GM12873 (cell line): ENCODE measurements around the gene DUXB.

Experiments used
- TF ChIP-seq, protein P1 (sequence below): IDR thresholded peaks from 2 replicates; pipeline ENCODE4 v1.5.1; 2012; ENCODE audit warnings: low read depth, mild to moderate bottlenecking, moderate library complexity, low read length, control low read depth; ENCODE audit not compliant: insufficient read depth; ENCODE audit errors: missing control alignments

The DUXB gene

DNA sequence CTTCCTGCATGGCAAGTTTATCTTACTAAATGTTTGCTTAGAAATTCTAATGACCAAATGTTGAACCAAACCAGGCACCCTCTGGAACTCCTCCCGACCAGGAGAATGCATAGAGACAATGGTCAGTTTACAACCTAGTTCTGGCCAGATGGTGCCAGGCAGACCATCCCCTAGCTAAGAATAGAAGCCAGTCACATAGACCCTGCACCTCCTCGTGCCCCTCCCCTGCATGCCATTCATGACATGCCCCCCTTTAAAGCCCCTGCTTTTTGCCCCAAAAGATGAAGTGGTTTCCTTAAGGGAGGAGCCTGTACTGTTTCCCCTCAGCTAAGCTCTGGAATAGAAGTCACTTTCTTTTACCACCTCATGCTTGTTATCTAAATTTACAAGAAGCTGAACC lies 31.6 kb upstream of the DUXB start:
- TF ChIP-seq, protein P1, sequence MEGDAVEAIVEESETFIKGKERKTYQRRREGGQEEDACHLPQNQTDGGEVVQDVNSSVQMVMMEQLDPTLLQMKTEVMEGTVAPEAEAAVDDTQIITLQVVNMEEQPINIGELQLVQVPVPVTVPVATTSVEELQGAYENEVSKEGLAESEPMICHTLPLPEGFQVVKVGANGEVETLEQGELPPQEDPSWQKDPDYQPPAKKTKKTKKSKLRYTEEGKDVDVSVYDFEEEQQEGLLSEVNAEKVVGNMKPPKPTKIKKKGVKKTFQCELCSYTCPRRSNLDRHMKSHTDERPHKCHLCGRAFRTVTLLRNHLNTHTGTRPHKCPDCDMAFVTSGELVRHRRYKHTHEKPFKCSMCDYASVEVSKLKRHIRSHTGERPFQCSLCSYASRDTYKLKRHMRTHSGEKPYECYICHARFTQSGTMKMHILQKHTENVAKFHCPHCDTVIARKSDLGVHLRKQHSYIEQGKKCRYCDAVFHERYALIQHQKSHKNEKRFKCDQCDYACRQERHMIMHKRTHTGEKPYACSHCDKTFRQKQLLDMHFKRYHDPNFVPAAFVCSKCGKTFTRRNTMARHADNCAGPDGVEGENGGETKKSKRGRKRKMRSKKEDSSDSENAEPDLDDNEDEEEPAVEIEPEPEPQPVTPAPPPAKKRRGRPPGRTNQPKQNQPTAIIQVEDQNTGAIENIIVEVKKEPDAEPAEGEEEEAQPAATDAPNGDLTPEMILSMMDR = no peak

DNA sequence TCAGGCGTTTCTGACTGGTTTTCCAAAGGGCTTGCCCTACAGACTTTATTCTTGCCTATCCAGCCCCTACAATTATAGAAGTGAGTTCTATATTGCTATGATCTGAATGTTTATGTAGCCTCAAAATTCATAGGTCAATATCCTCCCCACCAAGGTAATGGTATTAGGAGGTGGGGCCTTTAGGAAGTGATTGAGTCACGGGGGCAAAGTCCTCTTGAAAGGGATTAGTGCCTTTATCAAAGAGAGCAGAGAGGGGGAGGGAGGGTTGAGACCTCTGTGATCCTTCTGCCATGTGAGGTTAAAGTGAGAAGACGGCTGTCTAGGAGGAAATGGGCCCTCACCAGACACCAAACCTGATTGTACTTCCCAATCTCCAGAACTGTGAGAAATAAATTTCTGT lies 26.0 kb upstream of the DUXB start:
- TF ChIP-seq, protein P1 = no peak

DNA sequence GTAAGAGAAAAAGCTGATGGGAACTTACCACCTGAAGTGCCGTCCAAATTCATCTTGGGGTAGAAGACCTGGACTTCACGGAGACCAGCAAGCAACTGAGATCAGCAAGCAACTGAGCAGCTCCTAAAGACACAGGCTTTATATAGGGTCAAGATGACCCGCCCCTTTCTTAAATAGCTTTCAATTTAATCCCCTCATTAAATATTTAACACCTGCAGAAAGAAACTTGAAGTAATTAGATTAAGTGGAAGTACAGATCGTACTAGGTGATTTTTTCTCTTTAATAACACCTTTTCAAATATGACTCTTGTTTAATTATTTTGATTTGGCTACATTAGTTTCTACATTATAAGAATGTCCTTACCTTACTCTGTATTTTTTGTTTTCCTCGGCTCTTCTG lies 25.1 kb upstream of the DUXB start, which contains the start of gene CPHXL:
Gene CPHXL, minus strand, starts transcription at position 101 of the 400 bp plus-strand sequence. Its CDS starts 48 bp downstream, at position 53.
- TF ChIP-seq, protein P1 = no peak

DNA sequence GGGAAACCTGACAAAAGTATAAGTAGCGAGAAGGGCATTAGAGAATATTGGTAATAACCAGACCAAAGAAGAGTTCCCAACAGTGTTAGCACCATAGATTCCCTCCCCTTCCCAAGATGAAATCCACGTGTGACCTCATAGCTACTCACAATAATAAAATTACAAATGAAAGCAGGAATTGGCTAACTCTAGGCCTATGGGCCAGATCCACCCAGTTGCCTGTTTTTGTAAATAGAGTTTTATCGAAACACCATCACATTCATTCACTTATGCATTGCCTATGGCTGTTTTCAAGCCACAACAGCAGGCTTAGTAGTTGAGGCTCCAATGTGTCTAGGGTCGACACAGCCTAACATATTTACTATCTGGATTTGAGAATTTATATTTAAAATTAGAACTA lies 17.2 kb upstream of the DUXB start:
- TF ChIP-seq, protein P1 = no peak

DNA sequence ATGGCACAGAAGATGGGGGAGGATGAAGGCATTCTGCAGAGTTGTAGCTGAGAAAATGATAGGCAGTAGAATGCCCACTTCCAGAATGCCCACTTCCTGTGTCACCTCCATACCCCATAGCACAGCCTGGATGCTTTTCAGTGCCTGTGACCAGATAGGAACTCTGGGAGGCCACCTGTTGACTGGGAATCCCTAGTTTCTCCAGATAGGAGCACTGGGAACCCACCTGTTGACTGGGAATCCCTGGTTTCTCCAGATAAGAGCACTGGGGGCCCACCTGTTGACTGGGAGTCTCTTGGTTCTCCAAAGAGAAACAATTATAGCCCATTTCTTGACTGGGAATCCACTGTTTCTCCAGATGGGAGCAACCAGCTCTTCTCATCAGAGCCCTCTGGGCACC lies 13.4 kb upstream of the DUXB start:
- TF ChIP-seq, protein P1 = no peak

DNA sequence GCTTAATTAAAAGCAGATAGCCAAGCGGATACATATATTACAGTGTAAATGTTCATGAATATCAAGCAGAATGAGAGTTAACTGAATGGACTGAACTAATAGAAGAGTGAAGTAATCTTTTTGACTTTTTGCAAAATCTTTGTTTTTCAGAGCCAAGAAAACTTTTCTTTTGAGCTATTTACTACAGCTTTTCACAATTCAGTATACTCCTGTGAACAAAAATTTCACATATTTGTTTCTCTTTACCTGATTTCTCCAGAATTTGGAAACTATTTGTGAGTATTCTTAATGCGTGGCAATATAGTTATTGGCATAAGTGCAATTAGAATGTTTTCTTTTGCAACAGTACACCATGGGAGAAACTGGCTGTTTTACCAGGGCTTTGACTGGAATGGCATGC lies 9.1 kb upstream of the DUXB start:
- TF ChIP-seq, protein P1 = no peak

DNA sequence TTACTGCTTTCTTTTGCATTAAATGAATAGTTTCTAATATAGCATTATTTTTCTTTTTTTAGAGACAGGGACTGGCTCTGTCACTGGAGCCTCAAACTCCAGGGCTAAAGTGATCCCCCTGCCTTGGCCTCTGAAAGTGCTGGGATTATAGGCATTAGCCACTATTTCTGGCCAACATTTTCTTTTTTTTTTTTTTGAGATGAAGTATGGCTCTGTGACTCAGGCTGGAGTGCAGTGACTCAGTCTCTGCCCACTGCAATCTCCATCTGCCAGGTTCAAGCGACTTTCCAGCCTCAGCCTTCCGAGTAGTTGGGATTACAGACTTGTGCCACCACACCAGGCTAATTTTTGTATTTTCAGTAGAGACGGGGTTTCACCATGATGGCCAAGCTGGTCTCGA lies 2.0 kb upstream of the DUXB start:
- TF ChIP-seq, protein P1 = no peak
